DMS114 treated with DMSO at 0.1 percent for 48 hours (cell line): ENCODE measurements around the gene GLT1D1.

Source experiments
- DNase-seq: peaks from one replicate; lab custom pipeline; 2025; ENCODE audit not compliant: unreplicated experiment; lab: John Stamatoyannopoulos, UW

The GLT1D1 gene

GRCh38 chr12:128909653-128910052 lies 56.4 kb downstream of the GLT1D1 start:
- no peak for DNase-seq

- no peak for DNase-seq
Observed at GRCh38 chr12:128910629-128911028, 57.4 kb downstream of the GLT1D1 start.

GRCh38 chr12:128911861-128912260 lies 58.6 kb downstream of the GLT1D1 start:
- no peak for DNase-seq

- no peak for DNase-seq
Observed at GRCh38 chr12:128914908-128915563, 61.8 kb downstream of the GLT1D1 start.

- no peak for DNase-seq
Observed at GRCh38 chr12:128916425-128916824, 63.1 kb downstream of the GLT1D1 start.

- no peak for DNase-seq
Observed at GRCh38 chr12:128918481-128919260, 65.4 kb downstream of the GLT1D1 start.

- no peak for DNase-seq
Observed at GRCh38 chr12:128920468-128920867, 67.2 kb downstream of the GLT1D1 start.

GRCh38 chr12:128928361-128928760 lies 75.1 kb downstream of the GLT1D1 start:
- no peak for DNase-seq

GRCh38 chr12:128929057-128929456 lies 75.8 kb downstream of the GLT1D1 start:
- no peak for DNase-seq

- DNase-seq, result no peak
Observed at GRCh38 chr12:128930606-128931005, 77.3 kb downstream of the GLT1D1 start.

GRCh38 chr12:128932521-128932920 lies 79.2 kb downstream of the GLT1D1 start:
- no peak for DNase-seq

- no peak for DNase-seq
Observed at GRCh38 chr12:128933039-128933438, 79.8 kb downstream of the GLT1D1 start.

- no peak for DNase-seq
Observed at GRCh38 chr12:128933926-128934325, 80.6 kb downstream of the GLT1D1 start.

GRCh38 chr12:128938886-128939285 lies 85.6 kb downstream of the GLT1D1 start:
- no peak for DNase-seq

GRCh38 chr12:128940090-128940888 lies 87.0 kb downstream of the GLT1D1 start:
- DNase-seq, result no peak

GRCh38 chr12:128940974-128941373 lies 87.7 kb downstream of the GLT1D1 start:
- no peak for DNase-seq

GRCh38 chr12:128942960-128943477 lies 89.7 kb downstream of the GLT1D1 start:
- no peak for DNase-seq

GRCh38 chr12:128944956-128945355 lies 91.7 kb downstream of the GLT1D1 start:
- no peak for DNase-seq

- DNase-seq, result no peak
Observed at GRCh38 chr12:128947209-128947608, 93.9 kb downstream of the GLT1D1 start.

- no peak for DNase-seq
Observed at GRCh38 chr12:128949086-128949485, 95.8 kb downstream of the GLT1D1 start.

- DNase-seq, result no peak
Observed at GRCh38 chr12:128951448-128951847, 98.2 kb downstream of the GLT1D1 start.

- no peak for DNase-seq
Observed at GRCh38 chr12:128956755-128957154, 103.5 kb downstream of the GLT1D1 start.
